Smooth muscle cell (in vitro differentiated cells): ENCODE results near the gene PRAME. TPM values are rescaled to one million over a fixed set of nuclear protein-coding genes. Genes with fewer than 3 reads are reported as not detected.

Experiments used
- DNase-seq: peaks from one replicate; lab custom pipeline; 2025; ENCODE audit not compliant: unreplicated experiment; lab: John Stamatoyannopoulos, UW
- H2AFZ ChIP-seq: fragments of 200-600 bp; sonication (generic); 2 replicates; pipeline ENCODE4 v1.6.0; 2016; ENCODE audit warnings: antibody characterized with exemption, low read depth, mild to moderate bottlenecking
- H3F3A ChIP-seq: fragments of 200-600 bp; sonication (generic); 2 replicates; pipeline ENCODE4 v1.6.0; 2017; ENCODE audit warnings: antibody characterized with exemption, low read depth
- H3K27ac ChIP-seq: fragments of 200-600 bp; sonication (generic); 2 replicates; pipeline ENCODE4 v1.5.1; 2016; ENCODE audit warnings: low read depth, mild to moderate bottlenecking
- H3K27me3 ChIP-seq: fragments of 200-600 bp; sonication (generic); 2 replicates; pipeline ENCODE4 v1.6.1; 2016; ENCODE audit warnings: low read depth, mild to moderate bottlenecking
- H3K36me3 ChIP-seq: fragments of 200-600 bp; sonication (generic); 2 replicates; pipeline ENCODE4 v1.5.1; 2016; ENCODE audit warnings: low read depth
- H3K4me1 ChIP-seq: fragments of 200-600 bp; sonication (generic); 2 replicates; pipeline ENCODE4 v1.5.1; 2016; ENCODE audit warnings: low read depth
- H3K4me2 ChIP-seq: fragments of 200-600 bp; sonication (generic); 2 replicates; pipeline ENCODE4 v1.6.0; 2016; ENCODE audit warnings: mild to moderate bottlenecking
- H3K4me3 ChIP-seq: fragments of 200-600 bp; sonication (generic); 2 replicates; pipeline ENCODE4 v1.5.1; 2016; ENCODE audit warnings: mild to moderate bottlenecking
- H3K79me2 ChIP-seq: fragments of 200-600 bp; sonication (generic); 2 replicates; pipeline ENCODE4 v1.6.0; 2016; ENCODE audit warnings: low read depth, mild to moderate bottlenecking
- H3K9ac ChIP-seq: fragments of 200-600 bp; sonication (generic); 2 replicates; pipeline ENCODE4 v1.6.0; 2016; ENCODE audit warnings: low read depth
- H3K9me3 ChIP-seq: fragments of 200-600 bp; sonication (generic); replicated peaks from 2 replicates; pipeline ENCODE4 v1.5.1; 2016; ENCODE audit warnings: low read depth
- H4K20me1 ChIP-seq: fragments of 200-600 bp; sonication (generic); 2 replicates; pipeline ENCODE4 v1.6.0; 2016; ENCODE audit warnings: low read depth
- WGBS: methylation state at CpG from one replicate; pipeline ENCODE4 v1.1.7; 2016; ENCODE audit warnings: low lambda C conversion rate; 5-methylcytosine and 5-hydroxymethylcytosine counted together
- polyA plus RNA-seq: library from polyadenylated mRNA; unstranded; fragments of >200 nt; fragmentation: Nextera tagmentation; extraction: Ambion mirVana; gene quantifications from 2 replicates; pipeline ENCODE4 v1.2.1, GENCODE V29; 2016
- total RNA-seq: library from RNA; depleted of rRNA; stranded (reverse); fragments of >200 nt; gene quantifications from 2 replicates; pipeline ENCODE4 v1.2.3, GENCODE V29; 2014
- TF ChIP-seq, protein P1 (sequence below): fragments of 200-600 bp; sonication (generic); IDR thresholded peaks from 2 replicates; pipeline ENCODE4 v1.5.1; 2017; ENCODE audit warnings: borderline replicate concordance, mild to moderate bottlenecking, antibody characterized with exemption; ENCODE audit not compliant: insufficient read depth, poor library complexity, severe bottlenecking

PRAME gene
- total and polyA plus RNA-seq, 2 experiments from 2014 or later: not detected

DNA sequence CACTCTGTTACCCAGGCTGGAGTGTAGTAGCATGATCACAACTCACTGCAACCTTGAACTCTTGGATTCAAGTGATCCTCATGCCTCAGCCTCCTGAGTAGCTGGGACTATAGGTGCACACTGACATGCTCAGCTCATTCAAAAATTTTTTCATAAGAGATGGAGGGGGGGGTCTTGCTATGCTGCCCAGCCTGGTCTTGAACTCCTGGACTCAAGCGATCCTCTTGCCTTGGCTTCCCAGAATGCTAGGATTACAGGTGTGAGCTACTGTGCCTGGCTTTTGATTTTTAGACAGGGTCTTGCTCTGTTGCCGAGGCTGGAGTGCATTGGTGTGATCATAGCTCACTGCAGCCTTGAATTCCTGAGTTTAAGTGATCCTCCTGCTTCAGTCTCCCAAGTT lies 14.0 kb downstream of the PRAME start:
- no peak overlapping the region for H3K27ac ChIP-seq
- WGBS: 92% methylated on average over 2 of the region's 2 CpGs
- H4K20me1 ChIP-seq: no peaks in the 10 kb centered on the region

DNA sequence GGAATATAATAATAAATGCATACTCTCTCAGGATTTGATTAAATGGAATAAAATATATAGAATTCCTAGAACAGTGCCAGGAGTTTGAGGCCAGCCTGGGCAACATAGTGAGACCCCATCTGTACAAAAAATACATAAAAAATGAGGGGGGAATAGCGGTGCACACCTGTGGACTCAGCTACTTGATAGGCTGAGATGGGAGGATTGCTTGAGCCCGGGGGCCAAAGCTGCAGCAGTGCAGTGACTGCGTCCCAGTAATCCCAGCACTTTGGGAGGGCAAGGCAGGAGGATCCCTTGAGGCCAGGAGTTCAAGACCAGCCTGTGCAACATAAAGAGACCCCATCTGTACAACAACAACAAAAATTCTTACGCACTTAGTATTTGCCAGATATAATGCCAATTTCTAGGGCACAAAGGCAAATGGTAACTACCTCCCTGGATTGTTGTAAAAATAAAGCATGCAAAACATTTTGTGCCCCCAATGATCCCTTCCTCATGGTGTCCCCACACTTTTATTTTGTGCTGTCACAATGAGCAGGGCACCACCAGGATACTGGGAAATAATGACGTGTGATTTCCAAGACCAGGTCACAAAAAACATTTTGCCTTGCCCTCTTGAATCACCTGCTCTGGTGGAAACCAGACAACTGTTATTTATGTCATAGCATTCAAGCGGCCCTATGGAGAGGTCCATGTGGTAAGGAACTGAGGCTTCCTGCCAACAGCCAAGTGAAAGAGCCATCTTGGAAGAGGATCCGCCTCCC lies 20.7 kb downstream of the PRAME start:
- no peaks in the 10 kb centered on the region for H3K36me3 ChIP-seq
- H2AFZ ChIP-seq: no peak overlapping the region
- no peaks in the 10 kb centered on the region for H3K4me1 ChIP-seq
- no peaks in the 10 kb centered on the region for H3K9me3 ChIP-seq
- H3K4me3 ChIP-seq: no peak overlapping the region
- H3F3A ChIP-seq: no peaks in the 10 kb centered on the region
- H3K27ac ChIP-seq: no peak overlapping the region
- 86% methylated on average over 7 of the region's 7 CpGs for WGBS
- no peaks in the 10 kb centered on the region for H3K79me2 ChIP-seq
- no peak overlapping the region for H3K4me2 ChIP-seq
- no peak for DNase-seq
- H4K20me1 ChIP-seq: no peaks in the 10 kb centered on the region
- peaks cover 5% of the 10 kb centered on the region for H3K27me3 ChIP-seq
- no peak overlapping the region for H3K9ac ChIP-seq
- TF ChIP-seq, protein P1, sequence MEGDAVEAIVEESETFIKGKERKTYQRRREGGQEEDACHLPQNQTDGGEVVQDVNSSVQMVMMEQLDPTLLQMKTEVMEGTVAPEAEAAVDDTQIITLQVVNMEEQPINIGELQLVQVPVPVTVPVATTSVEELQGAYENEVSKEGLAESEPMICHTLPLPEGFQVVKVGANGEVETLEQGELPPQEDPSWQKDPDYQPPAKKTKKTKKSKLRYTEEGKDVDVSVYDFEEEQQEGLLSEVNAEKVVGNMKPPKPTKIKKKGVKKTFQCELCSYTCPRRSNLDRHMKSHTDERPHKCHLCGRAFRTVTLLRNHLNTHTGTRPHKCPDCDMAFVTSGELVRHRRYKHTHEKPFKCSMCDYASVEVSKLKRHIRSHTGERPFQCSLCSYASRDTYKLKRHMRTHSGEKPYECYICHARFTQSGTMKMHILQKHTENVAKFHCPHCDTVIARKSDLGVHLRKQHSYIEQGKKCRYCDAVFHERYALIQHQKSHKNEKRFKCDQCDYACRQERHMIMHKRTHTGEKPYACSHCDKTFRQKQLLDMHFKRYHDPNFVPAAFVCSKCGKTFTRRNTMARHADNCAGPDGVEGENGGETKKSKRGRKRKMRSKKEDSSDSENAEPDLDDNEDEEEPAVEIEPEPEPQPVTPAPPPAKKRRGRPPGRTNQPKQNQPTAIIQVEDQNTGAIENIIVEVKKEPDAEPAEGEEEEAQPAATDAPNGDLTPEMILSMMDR: no peak

More for the DNA sequence above, 14.0 kb downstream of the PRAME start:
- peaks cover 33% of the 10 kb centered on the region for H3K27me3 ChIP-seq
- H3F3A ChIP-seq: no peaks in the 10 kb centered on the region
- no peaks in the 10 kb centered on the region for H3K4me1 ChIP-seq
- H3K9me3 ChIP-seq: no peaks in the 10 kb centered on the region
- TF ChIP-seq, protein P1: no peak
- H3K36me3 ChIP-seq: no peaks in the 10 kb centered on the region
- no peak for DNase-seq
- no peak overlapping the region for H3K4me3 ChIP-seq
- H3K79me2 ChIP-seq: no peaks in the 10 kb centered on the region
- no peak overlapping the region for H3K4me2 ChIP-seq
- H2AFZ ChIP-seq: no peak overlapping the region
- H3K9ac ChIP-seq: no peak overlapping the region

DNA sequence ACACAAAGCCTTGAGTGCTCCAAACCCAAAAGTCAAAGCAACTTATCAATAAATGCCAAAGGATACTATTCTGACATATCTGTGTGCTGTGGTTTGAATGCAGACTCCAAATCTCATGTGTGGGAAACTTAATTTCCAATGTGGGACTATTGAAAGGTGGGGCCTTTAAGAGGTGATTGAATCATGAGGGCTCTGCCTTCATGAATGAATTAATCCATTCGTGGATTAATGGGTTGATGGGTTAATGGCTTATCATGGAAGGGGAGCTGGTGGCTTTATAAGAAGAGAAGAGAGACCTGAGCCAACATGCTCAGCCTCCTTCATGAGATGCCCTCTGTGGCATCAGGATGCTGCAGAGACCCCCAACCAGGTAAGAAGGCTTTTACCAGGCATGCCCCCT lies 22.1 kb downstream of the PRAME start:
- Histone ChIP-seq H3K27ac (no peak overlapping the region), H3K4me2 (no peak overlapping the region), H4K20me1 (no peaks in the 10 kb centered on the region), H3F3A (no peaks in the 10 kb centered on the region), H3K27me3 (no peaks in the 10 kb centered on the region), H3K36me3 (no peaks in the 10 kb centered on the region), H3K9ac (no peak overlapping the region), H3K4me1 (no peaks in the 10 kb centered on the region), H3K9me3 (no peaks in the 10 kb centered on the region), H3K79me2 (no peaks in the 10 kb centered on the region), H2AFZ (no peak overlapping the region), H3K4me3 (no peak overlapping the region)
- TF ChIP-seq, protein P1: no peak
- no peak for DNase-seq
- 42% methylated on average over 1 of the region's 1 CpG for WGBS

DNA sequence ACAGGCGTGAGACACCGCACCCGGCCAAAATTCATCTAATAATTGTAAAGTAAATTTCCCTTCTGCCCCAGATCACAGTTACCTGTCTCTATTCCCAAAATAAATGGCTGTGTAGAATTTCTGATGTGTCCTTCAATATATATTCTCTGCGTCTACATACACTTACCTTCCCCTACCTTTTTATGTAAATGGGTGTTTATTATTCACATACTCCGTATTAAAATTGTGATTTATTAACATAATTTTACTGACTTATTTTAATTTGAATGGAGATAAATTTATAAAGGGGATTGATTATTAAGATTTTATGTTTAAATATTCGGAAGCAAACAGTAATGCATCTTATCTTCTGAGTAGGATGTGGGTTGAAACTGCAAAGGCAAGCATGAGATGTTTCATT lies 22.6 kb downstream of the PRAME start:
- Histone ChIP-seq H4K20me1 (no peaks in the 10 kb centered on the region), H3K4me1 (no peaks in the 10 kb centered on the region), H3K4me3 (no peak overlapping the region), H3K4me2 (no peak overlapping the region), H3K27me3 (no peaks in the 10 kb centered on the region), H3K36me3 (no peaks in the 10 kb centered on the region), H3K9ac (no peak overlapping the region), H3K27ac (no peak overlapping the region), H3K9me3 (no peaks in the 10 kb centered on the region), H2AFZ (no peak overlapping the region), H3F3A (no peaks in the 10 kb centered on the region), H3K79me2 (no peaks in the 10 kb centered on the region)
- DNase-seq: no peak
- TF ChIP-seq, protein P1: no peak
- 77% methylated on average over 6 of the region's 6 CpGs for WGBS
